Epithelial cell of proximal tubule (primary cell): ENCODE results near the gene VLDLR. TPM values are rescaled to one million over a fixed set of nuclear protein-coding genes. Genes with fewer than 3 reads are reported as not detected.

Source experiments
- DNase-seq: peaks from one replicate; pipeline ENCODE4 v3.0.0-alpha.2; 2011; ENCODE audit warnings: low read depth
- H3K4me3 ChIP-seq: 2 replicates; pipeline ENCODE4 v1.5.1; 2011; ENCODE audit warnings: low read depth, mild to moderate bottlenecking, low read length
- total RNA-seq: library from RNA; depleted of rRNA; stranded (reverse); fragments of >200 nt; gene quantifications from 2 replicates; pipeline ENCODE4 v1.2.3, GENCODE V29; 2015
- TF ChIP-seq, protein P1 (sequence below): conservative IDR thresholded peaks from 2 replicates; pipeline ENCODE4 v1.5.1; 2012; ENCODE audit warnings: low read depth, mild to moderate bottlenecking, low read length

The VLDLR gene
- total RNA-seq, 1 donor from 2014 or later = 16.4 TPM

DNA sequence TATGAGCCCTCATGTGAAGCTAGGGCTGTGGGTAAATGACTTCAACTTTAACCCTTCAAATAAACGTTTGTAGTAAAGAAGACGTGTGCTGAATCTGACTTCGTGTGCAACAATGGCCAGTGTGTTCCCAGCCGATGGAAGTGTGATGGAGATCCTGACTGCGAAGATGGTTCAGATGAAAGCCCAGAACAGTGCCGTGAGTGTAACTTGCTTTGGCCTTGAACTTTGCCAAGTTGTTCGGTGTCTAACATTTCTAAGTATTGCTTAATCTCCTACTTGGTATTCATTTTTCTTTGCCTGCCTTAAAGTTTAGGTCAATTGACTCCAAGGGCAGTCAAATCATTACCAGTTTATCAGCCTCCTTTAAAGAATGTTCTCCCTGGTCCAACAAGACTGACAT is 18.2 kb downstream of the VLDLR start:
- no peak for DNase-seq
- TF ChIP-seq, protein P1, sequence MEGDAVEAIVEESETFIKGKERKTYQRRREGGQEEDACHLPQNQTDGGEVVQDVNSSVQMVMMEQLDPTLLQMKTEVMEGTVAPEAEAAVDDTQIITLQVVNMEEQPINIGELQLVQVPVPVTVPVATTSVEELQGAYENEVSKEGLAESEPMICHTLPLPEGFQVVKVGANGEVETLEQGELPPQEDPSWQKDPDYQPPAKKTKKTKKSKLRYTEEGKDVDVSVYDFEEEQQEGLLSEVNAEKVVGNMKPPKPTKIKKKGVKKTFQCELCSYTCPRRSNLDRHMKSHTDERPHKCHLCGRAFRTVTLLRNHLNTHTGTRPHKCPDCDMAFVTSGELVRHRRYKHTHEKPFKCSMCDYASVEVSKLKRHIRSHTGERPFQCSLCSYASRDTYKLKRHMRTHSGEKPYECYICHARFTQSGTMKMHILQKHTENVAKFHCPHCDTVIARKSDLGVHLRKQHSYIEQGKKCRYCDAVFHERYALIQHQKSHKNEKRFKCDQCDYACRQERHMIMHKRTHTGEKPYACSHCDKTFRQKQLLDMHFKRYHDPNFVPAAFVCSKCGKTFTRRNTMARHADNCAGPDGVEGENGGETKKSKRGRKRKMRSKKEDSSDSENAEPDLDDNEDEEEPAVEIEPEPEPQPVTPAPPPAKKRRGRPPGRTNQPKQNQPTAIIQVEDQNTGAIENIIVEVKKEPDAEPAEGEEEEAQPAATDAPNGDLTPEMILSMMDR = no peak
- no peak overlapping the region for H3K4me3 ChIP-seq

DNA sequence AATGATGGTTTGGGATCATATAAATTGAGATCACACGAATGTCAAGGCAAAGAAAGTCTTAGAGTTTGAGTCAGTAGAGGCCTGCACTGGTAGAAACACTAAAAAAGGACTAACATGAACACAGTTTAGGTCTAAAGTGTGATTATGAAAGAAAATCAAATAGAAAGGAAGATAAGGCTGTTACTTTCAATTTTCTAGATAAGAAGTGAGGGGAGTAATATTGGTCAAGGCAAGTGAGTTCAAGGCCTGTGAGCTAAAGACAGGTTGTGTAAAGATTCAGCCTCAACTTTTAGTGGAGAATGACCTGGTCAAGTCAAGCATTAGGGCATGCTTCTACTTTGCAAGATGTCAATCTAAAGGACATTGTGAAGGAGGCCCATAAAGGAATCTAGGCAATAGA is 19.0 kb downstream of the VLDLR start:
- DNase-seq = no peak
- H3K4me3 ChIP-seq = no peak overlapping the region
- TF ChIP-seq, protein P1 = no peak

DNA sequence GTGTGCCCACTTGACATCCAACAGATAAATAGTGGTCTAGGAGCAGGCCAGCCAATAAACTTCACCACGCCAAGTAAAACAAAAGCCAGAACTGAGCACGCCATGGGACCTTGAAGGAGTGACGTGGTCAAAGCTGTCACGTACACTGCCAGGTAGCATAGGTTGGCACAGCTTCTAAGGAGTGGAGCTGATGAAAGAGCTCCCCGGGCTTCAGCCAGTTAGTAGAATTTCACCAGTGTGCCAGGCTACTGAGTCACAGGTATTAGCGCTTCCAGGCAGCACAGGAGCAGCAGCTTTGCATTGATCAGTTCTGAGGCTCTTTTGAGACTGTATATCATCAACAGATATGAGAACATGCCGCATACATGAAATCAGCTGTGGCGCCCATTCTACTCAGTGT is 19.4 kb downstream of the VLDLR start:
- TF ChIP-seq, protein P1 = no peak
- no peak overlapping the region for H3K4me3 ChIP-seq
- DNase-seq = no peak

DNA sequence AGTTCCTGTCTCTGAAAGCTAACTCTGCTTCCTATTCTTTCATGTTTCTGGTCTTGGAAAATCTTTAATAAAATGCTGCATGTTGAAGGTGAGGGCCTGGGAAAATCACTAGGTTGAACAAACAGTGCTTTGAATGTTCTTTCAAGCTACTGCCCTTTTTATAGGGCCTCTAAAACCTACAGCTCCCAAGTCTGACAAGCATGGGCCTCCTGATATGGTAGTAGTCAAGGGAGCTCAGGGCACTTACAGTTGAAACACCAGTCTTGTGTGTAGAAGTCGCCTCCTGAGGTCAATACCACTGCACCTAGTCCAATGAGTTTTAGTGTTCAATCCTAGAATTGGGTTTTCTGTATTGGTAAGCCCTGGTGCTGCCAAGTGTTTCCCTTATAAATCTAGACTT is 20.5 kb downstream of the VLDLR start:
- no peak for DNase-seq

DNA sequence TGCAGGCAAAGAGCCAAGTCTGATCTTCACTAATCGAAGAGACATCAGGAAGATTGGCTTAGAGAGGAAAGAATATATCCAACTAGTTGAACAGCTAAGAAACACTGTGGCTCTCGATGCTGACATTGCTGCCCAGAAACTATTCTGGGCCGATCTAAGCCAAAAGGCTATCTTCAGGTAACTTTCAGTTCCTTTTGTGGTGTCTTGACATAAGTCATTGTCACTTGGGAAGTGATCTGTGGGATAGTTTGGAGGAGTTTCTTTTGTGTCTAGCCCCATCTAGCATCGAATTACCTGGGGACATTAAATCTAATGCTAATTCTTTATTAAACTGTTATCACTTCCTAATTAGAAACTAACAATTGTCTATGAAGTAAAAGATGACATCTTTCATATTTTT is 24.0 kb downstream of the VLDLR start:
- no peak for DNase-seq
- no peak overlapping the region for H3K4me3 ChIP-seq
- TF ChIP-seq, protein P1 = no peak

More for the DNA sequence above, 20.5 kb downstream of the VLDLR start:
- no peak overlapping the region for H3K4me3 ChIP-seq
- TF ChIP-seq, protein P1 = no peak

DNA sequence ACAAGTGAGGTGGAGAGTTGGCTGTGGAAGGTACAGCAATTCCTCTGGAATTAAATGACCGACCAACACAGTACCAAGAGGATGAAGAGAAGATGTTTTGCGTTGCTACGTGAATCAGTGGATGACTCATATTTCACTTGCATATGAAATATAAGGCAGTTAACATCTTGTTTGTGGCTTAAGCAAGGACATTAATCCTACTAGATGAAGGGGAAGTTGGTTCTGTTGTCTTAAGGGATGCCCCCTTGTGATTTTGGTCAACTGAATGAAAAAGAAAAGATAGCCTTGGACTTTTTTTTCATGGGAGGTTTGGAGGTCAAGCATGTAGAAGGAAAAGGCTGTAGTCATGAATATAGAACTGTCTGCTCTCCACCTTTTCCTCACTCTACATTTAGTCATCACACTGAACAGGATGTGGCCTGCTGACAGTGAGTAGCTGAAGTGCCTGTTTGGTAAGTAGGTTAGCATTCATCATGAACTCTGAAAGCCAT is 33.9 kb downstream of the VLDLR start:
- no peak overlapping the region for H3K4me3 ChIP-seq
- peak; percentile 56 for DNase-seq
- TF ChIP-seq, protein P1 = no peak

DNA sequence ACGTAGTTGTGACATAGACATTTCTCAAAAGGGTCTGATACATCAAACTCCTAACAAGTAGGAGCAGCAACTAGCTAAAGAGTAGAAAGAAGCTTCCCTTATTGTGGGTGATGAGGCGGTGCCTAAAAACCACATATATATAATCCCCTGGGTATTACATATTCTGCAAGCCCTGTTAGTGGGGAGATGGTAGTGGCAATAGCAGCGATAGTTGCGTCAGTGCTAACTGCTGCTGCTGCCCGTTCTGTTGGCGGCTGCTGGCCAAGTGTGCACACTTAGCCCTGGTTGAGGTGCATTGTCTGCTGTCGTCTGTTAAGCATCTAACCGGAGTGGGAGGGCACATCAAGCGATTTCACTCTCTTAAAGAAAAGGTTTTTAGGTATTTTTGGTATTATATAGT is 35.8 kb downstream of the VLDLR start:
- TF ChIP-seq, protein P1 = no peak
- H3K4me3 ChIP-seq = no peak overlapping the region
- DNase-seq = no peak
